ENCODE results near the gene RAD51B.

Gene RAD51B

DNA sequence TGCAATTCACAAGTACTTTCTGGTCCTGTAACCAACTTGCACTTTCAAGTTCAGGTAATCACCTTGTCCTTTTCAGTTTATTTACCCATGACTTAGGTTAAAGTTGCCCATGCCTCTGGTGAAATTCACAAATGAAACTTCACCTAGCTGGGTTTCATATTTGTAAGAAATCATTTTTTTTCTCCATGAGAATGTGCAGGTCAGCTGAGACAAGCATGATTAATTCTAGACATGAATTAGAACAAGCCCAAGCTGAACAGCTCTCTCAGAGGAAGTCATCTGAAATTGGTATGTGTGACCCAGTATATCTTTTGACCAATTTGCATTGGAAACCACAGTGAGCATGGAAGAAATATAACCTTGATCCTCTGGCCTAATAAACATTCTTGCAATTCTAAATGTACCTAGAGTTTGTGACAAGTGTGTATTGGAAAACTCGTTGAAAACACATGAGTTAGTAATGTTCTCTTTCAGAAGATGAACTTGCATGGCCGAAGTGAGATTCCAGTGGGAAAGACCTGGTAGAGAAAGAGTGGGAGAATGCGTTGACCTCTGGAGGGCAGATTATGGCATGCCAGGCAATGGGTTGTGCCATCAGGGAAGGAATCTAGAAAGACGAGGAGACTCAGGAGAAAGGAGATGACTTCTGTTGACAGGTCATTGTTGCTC, 486.8 kb downstream of the RAD51B start:
- Histone ChIP-seq H3K9ac (ENCODE audit: low read depth, low read length) (no peak overlapping the region), H3K9me3 (ENCODE audit: insufficient read depth, low read depth, low read length) (peaks cover 10% of the 10 kb centered on the region; the same call in 1 of the 2 replicates), H3K27me3 (ENCODE audit: insufficient read depth, low read length) (no peaks in the 10 kb centered on the region), H3K4me3 (ENCODE audit: low read length) (no peak overlapping the region), H3K4me1 (ENCODE audit: insufficient read depth, low read length) (peaks cover 20% of the 10 kb centered on the region), H3K27ac (ENCODE audit: low read depth, low read length) (no peak overlapping the region), H3K36me3 (ENCODE audit: insufficient read depth, low read length) (no peaks in the 10 kb centered on the region)
- WGBS: 94% methylated on average over 4 of the region's 4 CpGs

DNA sequence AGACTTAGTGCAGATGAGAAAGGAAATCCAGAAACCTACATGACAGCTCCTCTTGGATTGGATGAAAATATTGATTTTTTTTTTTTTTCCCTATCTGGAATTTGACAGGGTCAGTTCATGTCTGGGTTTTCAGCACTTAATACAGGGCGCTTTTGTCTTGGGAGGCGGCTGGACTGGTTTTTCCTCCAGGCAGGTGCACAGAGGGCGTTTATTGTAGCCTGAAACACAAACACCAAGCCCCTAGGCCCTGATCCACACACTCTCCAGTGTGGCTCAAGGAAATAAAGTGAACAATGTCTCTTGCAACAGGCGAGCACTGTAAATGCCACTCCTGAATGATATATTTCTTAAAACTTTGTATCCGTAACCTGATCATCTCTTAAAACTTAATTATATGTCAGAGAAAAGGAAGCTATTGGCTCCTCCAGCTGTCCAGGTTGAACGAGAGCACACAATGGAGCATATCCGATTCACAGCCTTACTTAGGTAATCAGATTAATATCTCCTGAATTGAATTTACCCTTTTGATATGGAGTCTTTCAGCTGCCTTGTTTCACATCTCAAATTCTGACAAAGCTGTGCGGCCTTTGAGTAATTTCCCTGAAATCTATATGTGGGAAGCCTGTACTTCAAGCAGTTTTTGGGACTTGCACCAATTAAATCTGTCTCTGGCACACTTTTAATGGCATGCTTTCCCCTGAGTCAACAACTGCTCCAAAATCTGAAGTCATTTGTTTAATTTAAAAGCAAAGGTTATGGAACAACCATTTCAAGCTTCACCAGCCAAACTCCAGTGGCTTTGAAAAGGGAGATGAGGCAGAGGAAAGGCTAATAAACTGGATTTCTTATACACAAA, 487.6 kb downstream of the RAD51B start:
- no peak overlapping the region for H3K27ac ChIP-seq (ENCODE audit: low read depth, low read length)
- H3K9ac ChIP-seq (ENCODE audit: low read depth, low read length): no peak overlapping the region
- H3K4me1 ChIP-seq (ENCODE audit: insufficient read depth, low read length): peaks cover 21% of the 10 kb centered on the region
- no peaks in the 10 kb centered on the region for H3K36me3 ChIP-seq (ENCODE audit: insufficient read depth, low read length)
- WGBS: 92% methylated on average over 8 of the region's 8 CpGs
- H3K27me3 ChIP-seq (ENCODE audit: insufficient read depth, low read length): no peaks in the 10 kb centered on the region
- no peak overlapping the region for H3K4me3 ChIP-seq (ENCODE audit: low read length)
- H3K9me3 ChIP-seq (ENCODE audit: insufficient read depth, low read depth, low read length): peaks cover 5% of the 10 kb centered on the region; the same call in 1 of the 2 replicates

DNA sequence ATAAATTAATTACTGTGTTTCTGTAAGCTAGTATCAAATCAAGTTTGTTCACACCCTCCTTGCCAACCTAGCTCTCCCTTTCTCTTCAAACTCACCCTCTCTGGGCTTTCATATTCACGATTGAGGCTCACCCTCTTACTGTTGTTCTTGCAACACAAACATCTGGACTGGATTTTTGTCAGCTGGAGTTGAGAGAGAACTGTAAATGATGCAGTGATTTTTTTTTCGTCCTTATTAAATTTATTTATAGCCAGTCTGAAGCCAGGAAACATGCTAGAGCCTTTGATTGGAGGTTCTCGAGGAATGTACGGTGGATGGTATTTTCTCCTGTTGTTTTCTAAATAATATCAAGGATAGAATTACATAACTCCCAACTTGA, 488.2 kb downstream of the RAD51B start:
- Histone ChIP-seq H3K4me3 (ENCODE audit: low read length) (no peak overlapping the region), H3K36me3 (ENCODE audit: insufficient read depth, low read length) (no peaks in the 10 kb centered on the region), H3K27ac (ENCODE audit: low read depth, low read length) (no peak overlapping the region), H3K4me1 (ENCODE audit: insufficient read depth, low read length) (peaks cover 27% of the 10 kb centered on the region), H3K9me3 (ENCODE audit: insufficient read depth, low read depth, low read length) (peaks cover 3% of the 10 kb centered on the region; the same call in 1 of the 2 replicates), H3K27me3 (ENCODE audit: insufficient read depth, low read length) (no peaks in the 10 kb centered on the region), H3K9ac (ENCODE audit: low read depth, low read length) (no peak overlapping the region)
- 81% methylated on average over 2 of the region's 4 CpGs for WGBS

DNA sequence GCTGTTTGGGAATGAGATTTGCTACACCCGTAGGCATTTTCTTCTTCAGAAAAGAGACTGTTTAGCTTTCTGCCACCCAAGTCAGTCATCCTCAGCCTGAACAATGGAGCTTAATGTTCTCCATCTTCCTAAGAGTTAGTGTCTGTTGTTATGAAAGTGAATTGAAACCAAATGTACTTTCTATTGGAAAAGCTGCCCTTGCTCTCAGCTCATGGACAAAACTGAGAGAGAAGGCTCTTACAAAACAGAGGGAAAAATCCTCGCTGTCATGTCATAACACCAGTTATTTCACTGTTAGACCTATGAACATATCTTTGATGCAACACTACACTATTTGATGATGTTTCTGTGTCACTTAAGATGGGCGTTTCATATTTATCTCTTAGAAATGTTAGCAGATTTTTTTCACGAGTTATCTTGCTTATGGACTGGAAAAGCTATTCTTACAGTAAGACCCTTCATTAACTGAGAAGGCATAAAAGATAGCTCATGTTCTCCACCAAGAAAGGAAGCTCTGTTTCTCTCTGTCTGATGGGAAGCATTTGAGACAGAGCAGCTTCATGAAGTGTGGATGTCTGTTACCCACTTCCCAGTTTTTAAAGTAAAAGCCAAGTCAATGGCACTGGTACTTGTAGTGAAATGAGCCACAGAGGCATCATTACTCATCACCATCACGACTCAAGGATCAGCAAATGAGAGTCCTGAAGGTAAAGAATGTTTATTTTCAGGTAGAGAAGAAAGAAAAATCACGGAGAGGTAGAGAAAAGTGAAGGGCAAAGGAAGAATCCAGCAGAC, 489.3 kb downstream of the RAD51B start:
- 94% methylated on average over 6 of the region's 6 CpGs for WGBS
- Histone ChIP-seq H3K9me3 (ENCODE audit: insufficient read depth, low read depth, low read length) (no peaks in the 10 kb centered on the region), H3K27me3 (ENCODE audit: insufficient read depth, low read length) (no peaks in the 10 kb centered on the region), H3K27ac (ENCODE audit: low read depth, low read length) (no peak overlapping the region), H3K4me1 (ENCODE audit: insufficient read depth, low read length) (peaks cover 38% of the 10 kb centered on the region), H3K9ac (ENCODE audit: low read depth, low read length) (no peak overlapping the region), H3K36me3 (ENCODE audit: insufficient read depth, low read length) (no peaks in the 10 kb centered on the region), H3K4me3 (ENCODE audit: low read length) (no peak overlapping the region)

DNA sequence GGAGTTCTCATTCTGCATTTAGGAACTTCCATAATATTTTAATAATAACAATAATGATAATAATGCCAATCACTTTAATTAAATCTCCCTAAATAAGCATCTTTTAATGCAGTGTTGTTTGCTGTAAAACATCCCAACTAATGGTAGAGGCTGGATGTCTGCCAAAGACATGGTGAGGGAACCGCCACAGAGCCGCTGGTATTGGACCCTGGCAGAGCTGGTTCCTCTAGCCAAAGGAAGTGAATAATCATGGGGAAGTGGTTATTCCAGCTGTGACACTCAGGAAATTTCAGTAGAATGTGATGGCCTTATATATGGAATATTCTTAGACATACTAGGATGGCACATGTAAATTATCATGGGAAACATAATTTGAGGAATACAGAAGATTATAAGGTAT, 490.0 kb downstream of the RAD51B start:
- no peak overlapping the region for H3K9ac ChIP-seq (ENCODE audit: low read depth, low read length)
- H3K27ac ChIP-seq (ENCODE audit: low read depth, low read length): no peak overlapping the region
- no peaks in the 10 kb centered on the region for H3K9me3 ChIP-seq (ENCODE audit: insufficient read depth, low read depth, low read length)
- no peaks in the 10 kb centered on the region for H3K27me3 ChIP-seq (ENCODE audit: insufficient read depth, low read length)
- 99% methylated on average over 2 of the region's 2 CpGs for WGBS
- peaks cover 39% of the 10 kb centered on the region for H3K4me1 ChIP-seq (ENCODE audit: insufficient read depth, low read length)
- no peaks in the 10 kb centered on the region for H3K36me3 ChIP-seq (ENCODE audit: insufficient read depth, low read length)
- no peak overlapping the region for H3K4me3 ChIP-seq (ENCODE audit: low read length)

DNA sequence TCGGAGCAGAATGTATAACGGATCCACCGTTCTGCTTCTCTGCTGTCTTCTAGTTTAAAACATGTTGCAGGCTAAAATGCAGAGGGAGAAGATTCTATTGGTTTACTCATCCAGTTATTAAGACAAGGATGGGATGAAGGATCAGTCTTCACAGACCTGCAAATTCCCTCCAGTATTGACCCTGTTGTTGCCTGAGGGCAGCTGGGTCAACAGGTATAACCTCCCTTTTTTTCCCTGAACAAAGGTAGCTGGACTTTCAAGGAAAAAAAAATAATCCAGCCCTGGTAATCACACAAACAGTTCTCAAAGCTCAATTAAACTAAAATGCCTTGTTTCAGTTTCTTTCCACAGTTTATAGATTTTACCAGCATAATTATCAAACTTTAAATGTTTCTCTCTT, 492.7 kb downstream of the RAD51B start:
- no peaks in the 10 kb centered on the region for H3K36me3 ChIP-seq (ENCODE audit: insufficient read depth, low read length)
- no peaks in the 10 kb centered on the region for H3K27me3 ChIP-seq (ENCODE audit: insufficient read depth, low read length)
- no peak overlapping the region for H3K4me3 ChIP-seq (ENCODE audit: low read length)
- H3K4me1 ChIP-seq (ENCODE audit: insufficient read depth, low read length): peaks cover 39% of the 10 kb centered on the region
- no peaks in the 10 kb centered on the region for H3K9me3 ChIP-seq (ENCODE audit: insufficient read depth, low read depth, low read length)
- H3K27ac ChIP-seq (ENCODE audit: low read depth, low read length): no peak overlapping the region
- 92% methylated on average over 3 of the region's 3 CpGs for WGBS
- H3K9ac ChIP-seq (ENCODE audit: low read depth, low read length): no peak overlapping the region

DNA sequence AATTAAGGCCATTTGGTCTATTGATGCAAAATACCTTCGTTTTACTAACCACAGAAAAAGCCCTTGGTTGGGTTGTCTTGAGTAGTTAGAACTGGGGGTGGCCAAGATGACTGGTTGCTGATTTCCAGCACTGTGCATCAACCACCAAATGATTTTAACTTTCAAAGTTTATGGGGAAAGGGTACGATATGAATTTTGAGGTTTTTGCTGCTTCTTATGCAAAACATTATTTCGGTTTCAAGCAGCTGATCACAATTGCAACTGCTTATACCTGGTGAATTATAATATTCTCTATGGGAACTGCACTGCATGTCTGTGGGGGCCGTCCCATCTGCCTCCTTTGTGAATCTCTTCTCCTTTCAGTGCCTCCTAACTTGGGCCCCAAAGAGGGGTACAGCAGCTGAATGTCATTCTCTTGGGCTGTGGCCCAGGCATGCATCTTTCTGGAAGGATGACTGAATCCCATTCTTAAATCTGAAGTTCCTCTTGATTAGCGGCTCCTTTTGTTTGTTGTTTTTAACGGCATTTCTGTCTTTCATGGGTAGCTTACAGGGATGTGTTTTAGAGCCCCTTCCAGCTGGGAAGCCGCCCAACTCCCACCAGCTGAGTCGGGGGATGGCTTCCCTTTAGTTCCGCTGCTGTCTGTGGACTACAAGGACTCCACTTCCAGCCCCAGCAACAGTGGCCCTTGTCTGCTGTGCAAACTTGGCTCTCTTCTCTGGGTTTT, 493.5 kb downstream of the RAD51B start:
- Histone ChIP-seq H3K27me3 (ENCODE audit: insufficient read depth, low read length) (no peaks in the 10 kb centered on the region), H3K36me3 (ENCODE audit: insufficient read depth, low read length) (no peaks in the 10 kb centered on the region), H3K4me1 (ENCODE audit: insufficient read depth, low read length) (peaks cover 31% of the 10 kb centered on the region), H3K27ac (ENCODE audit: low read depth, low read length) (no peak overlapping the region), H3K9ac (ENCODE audit: low read depth, low read length) (no peak overlapping the region), H3K9me3 (ENCODE audit: insufficient read depth, low read depth, low read length) (no peaks in the 10 kb centered on the region), H3K4me3 (ENCODE audit: low read length) (no peak overlapping the region)
- WGBS: 82% methylated on average over 9 of the region's 9 CpGs

DNA sequence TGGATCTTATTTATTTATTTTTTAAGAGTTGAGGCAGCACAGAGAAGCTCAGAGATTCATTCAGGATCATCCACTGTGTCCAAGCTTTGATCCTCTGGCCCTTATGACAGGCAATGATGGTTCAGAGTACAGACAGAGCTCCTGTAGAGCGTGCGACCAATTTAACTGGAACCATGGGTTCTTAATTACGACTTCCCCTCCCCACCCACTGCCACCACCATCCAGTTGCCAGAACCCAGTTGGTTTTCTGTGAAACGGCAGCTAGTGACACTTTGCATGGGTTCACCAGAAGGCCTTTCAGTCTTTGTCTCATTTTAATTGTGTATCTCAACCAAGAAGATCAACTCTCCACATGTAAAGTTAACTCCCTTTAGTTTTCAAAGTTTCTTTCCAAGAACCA, 495.1 kb downstream of the RAD51B start:
- no peaks in the 10 kb centered on the region for H3K36me3 ChIP-seq (ENCODE audit: insufficient read depth, low read length)
- H3K27ac ChIP-seq (ENCODE audit: low read depth, low read length): no peak overlapping the region
- H3K4me1 ChIP-seq (ENCODE audit: insufficient read depth, low read length): peaks cover 30% of the 10 kb centered on the region
- no peaks in the 10 kb centered on the region for H3K9me3 ChIP-seq (ENCODE audit: insufficient read depth, low read depth, low read length)
- WGBS: 88% methylated on average over 4 of the region's 4 CpGs
- no peak overlapping the region for H3K9ac ChIP-seq (ENCODE audit: low read depth, low read length)
- H3K4me3 ChIP-seq (ENCODE audit: low read length): no peak overlapping the region
- H3K27me3 ChIP-seq (ENCODE audit: insufficient read depth, low read length): no peaks in the 10 kb centered on the region

DNA sequence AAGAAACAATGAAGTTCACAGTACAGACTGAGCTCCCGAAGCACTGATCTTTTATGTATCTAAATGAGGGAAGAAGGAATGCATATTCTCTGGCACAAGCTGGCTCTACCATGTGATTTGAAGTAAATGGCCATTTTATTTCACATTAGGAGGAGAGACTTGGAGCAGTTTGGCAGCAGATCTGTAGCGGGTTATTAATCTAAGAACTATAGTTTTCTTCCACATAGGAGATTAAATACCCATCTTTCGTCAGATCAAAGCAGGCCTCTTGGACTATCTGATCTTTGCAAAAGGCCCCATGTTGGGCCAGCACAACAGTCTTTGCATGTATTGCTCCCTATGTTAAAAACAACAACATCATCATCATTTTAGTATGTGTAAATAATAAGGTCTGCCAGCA, 495.5 kb downstream of the RAD51B start:
- WGBS: 94% methylated on average over 3 of the region's 3 CpGs
- Histone ChIP-seq H3K4me3 (ENCODE audit: low read length) (no peak overlapping the region), H3K9ac (ENCODE audit: low read depth, low read length) (no peak overlapping the region), H3K9me3 (ENCODE audit: insufficient read depth, low read depth, low read length) (no peaks in the 10 kb centered on the region), H3K4me1 (ENCODE audit: insufficient read depth, low read length) (peaks cover 30% of the 10 kb centered on the region), H3K27ac (ENCODE audit: low read depth, low read length) (no peak overlapping the region), H3K27me3 (ENCODE audit: insufficient read depth, low read length) (no peaks in the 10 kb centered on the region), H3K36me3 (ENCODE audit: insufficient read depth, low read length) (no peaks in the 10 kb centered on the region)

DNA sequence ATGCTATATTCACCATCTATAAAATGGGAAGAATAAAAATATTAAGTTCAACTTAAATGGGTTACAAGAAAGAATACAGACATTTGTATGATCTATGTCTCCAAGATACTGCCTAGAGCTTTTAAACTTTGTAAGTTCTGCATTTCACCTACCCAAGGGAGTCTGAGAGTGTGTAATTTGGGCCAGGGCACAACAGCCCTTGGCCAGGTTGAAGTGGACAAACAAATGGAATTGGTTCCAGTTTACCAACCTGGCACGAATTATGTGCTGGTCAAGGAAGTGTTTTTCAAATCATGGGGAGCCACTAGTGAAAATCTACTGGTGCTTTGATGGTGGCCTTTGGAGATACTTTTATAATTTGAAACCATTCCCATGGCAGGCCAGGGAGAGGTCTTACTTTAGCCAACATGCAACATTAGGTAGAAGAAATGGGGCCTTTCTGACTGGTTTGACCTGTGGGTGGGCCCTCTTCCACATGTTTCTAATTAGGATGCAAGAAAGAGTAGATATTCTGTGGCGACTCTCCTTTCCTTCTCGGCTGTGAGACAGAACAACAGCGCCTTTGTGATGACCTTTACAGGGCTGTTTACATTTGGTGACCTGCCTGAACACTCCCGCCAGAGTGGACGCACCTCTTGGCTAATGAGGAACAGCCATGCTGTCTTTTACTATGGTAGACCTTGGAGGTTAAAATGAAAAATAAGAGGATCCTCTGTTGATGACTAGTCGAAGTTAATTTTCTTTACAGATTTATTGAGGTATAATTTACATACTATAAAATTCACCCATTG, 496.7 kb downstream of the RAD51B start:
- Histone ChIP-seq H3K9me3 (ENCODE audit: insufficient read depth, low read depth, low read length) (no peaks in the 10 kb centered on the region), H3K27me3 (ENCODE audit: insufficient read depth, low read length) (no peaks in the 10 kb centered on the region), H3K4me1 (ENCODE audit: insufficient read depth, low read length) (peaks cover 30% of the 10 kb centered on the region), H3K27ac (ENCODE audit: low read depth, low read length) (no peak overlapping the region), H3K4me3 (ENCODE audit: low read length) (no peak overlapping the region), H3K36me3 (ENCODE audit: insufficient read depth, low read length) (no peaks in the 10 kb centered on the region), H3K9ac (ENCODE audit: low read depth, low read length) (no peak overlapping the region)
- WGBS: 96% methylated on average over 6 of the region's 7 CpGs

All from HUES64 (cell line).